ENCODE data around the gene TNFRSF8.

Gene TNFRSF8

GRCh38 chr1:12165342-12165741 lies 102.2 kb downstream of the TNFRSF8 start:
- Histone ChIP-seq H3K9me3 (ENCODE audit: severe bottlenecking) (no peaks in the 10 kb centered on the region), H3K4me3 (ENCODE audit: severe bottlenecking) (no peak overlapping the region), H3K27me3 (ENCODE audit: insufficient read depth, poor library complexity, severe bottlenecking) (peaks cover 28% of the 10 kb centered on the region), H3K36me3 (ENCODE audit: low read depth) (no peaks in the 10 kb centered on the region), H3K27ac (ENCODE audit: poor library complexity, severe bottlenecking) (no peak overlapping the region), H3K4me1 (ENCODE audit: insufficient read depth, poor library complexity, severe bottlenecking) (peaks cover 10% of the 10 kb centered on the region)
- DNase-seq (ENCODE audit: low spot score): no peak
- ATAC-seq (ENCODE audit: low read depth): no peak
- TF ChIP-seq, protein P1, sequence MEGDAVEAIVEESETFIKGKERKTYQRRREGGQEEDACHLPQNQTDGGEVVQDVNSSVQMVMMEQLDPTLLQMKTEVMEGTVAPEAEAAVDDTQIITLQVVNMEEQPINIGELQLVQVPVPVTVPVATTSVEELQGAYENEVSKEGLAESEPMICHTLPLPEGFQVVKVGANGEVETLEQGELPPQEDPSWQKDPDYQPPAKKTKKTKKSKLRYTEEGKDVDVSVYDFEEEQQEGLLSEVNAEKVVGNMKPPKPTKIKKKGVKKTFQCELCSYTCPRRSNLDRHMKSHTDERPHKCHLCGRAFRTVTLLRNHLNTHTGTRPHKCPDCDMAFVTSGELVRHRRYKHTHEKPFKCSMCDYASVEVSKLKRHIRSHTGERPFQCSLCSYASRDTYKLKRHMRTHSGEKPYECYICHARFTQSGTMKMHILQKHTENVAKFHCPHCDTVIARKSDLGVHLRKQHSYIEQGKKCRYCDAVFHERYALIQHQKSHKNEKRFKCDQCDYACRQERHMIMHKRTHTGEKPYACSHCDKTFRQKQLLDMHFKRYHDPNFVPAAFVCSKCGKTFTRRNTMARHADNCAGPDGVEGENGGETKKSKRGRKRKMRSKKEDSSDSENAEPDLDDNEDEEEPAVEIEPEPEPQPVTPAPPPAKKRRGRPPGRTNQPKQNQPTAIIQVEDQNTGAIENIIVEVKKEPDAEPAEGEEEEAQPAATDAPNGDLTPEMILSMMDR (IDR thresholded peaks at IDR 0.05; ENCODE audit: poor library complexity, severe bottlenecking): no peak

- ATAC-seq (ENCODE audit: low read depth): peak; percentile 42
Measured at GRCh38 chr1:12166834-12167492, 103.9 kb downstream of the TNFRSF8 start, which contains the start of gene TNFRSF1B. Gene TNFRSF1B (plus strand): TSS chr1:12166991. CDS start chr1:12167092, 101 bp downstream.

DNA sequence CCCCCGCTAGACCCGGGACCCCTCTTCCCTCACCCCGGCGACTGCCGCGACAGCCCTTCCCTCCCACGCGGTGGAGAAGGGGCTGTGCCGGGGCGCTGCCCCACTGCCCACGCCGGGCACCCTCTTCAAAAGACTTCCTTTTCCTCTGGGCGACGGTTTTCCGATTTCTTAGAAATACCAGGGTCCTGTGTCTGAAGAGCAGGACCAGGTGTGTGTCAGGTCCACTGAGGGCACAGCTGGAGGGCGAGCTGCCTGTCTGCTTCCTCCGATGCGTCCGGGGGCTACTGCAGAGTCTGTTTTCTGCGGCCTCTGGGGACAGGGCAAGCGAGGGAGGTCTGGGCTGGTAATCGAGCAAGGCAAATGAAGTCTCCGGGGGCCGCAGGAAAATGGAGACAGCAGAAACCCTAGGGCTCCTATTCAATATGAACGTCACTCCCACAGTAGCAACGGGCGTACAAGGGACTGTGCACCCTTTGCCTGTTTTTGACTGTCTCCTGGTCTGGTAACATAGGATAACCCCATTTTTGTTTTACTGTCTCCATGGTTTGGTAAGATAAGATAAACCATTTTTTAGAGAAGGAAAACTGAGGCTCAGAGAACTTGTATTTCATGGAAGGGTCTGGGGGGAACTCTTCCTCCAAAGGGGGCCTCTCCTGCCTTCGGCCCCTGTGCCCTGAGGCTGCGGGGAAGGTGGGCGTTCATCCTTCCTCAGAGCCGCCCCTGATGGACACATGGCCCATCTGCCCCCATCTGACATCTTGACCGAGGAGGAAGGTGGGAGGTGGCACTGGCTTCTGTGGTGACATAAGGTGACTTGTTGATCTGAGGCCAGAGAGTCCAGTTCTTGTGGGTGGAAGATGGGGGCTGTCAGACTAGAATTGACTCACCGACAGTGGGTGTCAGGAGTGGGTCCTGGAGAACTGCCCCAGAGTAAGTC lies 104.7 kb downstream of the TNFRSF8 start:
- TF ChIP-seq, protein P1 (IDR thresholded peaks at IDR 0.05; ENCODE audit: poor library complexity, severe bottlenecking): no peak
- no peaks in the 10 kb centered on the region for H3K36me3 ChIP-seq (ENCODE audit: low read depth)
- no peak for ATAC-seq (ENCODE audit: low read depth)
- H3K4me1 ChIP-seq (ENCODE audit: insufficient read depth, poor library complexity, severe bottlenecking): no peaks in the 10 kb centered on the region
- H3K4me3 ChIP-seq (ENCODE audit: severe bottlenecking): no peak overlapping the region
- no peak for DNase-seq (ENCODE audit: low spot score)
- H3K27ac ChIP-seq (ENCODE audit: poor library complexity, severe bottlenecking): no peak overlapping the region
- no peaks in the 10 kb centered on the region for H3K9me3 ChIP-seq (ENCODE audit: severe bottlenecking)
- peaks cover 28% of the 10 kb centered on the region for H3K27me3 ChIP-seq (ENCODE audit: insufficient read depth, poor library complexity, severe bottlenecking)

More at GRCh38 chr1:12166834-12167492, 103.9 kb downstream of the TNFRSF8 start, which contains the start of gene TNFRSF1B:
- no peak within 1 kb of the TSS for H3K27ac ChIP-seq (ENCODE audit: poor library complexity, severe bottlenecking)
- H3K4me3 ChIP-seq (ENCODE audit: severe bottlenecking): peak within 1 kb of the TSS; percentile 35
- TF ChIP-seq, protein P1 (IDR thresholded peaks at IDR 0.05; ENCODE audit: poor library complexity, severe bottlenecking): no peak
- no peaks in the 10 kb centered on the region for H3K9me3 ChIP-seq (ENCODE audit: severe bottlenecking)
- DNase-seq (ENCODE audit: low spot score): no peak
- H3K27me3 ChIP-seq (ENCODE audit: insufficient read depth, poor library complexity, severe bottlenecking): peaks cover 28% of the 10 kb centered on the region
- H3K4me1 ChIP-seq (ENCODE audit: insufficient read depth, poor library complexity, severe bottlenecking): peaks cover 2% of the 10 kb centered on the region
- no peaks in the 10 kb centered on the region for H3K36me3 ChIP-seq (ENCODE audit: low read depth)

DNA sequence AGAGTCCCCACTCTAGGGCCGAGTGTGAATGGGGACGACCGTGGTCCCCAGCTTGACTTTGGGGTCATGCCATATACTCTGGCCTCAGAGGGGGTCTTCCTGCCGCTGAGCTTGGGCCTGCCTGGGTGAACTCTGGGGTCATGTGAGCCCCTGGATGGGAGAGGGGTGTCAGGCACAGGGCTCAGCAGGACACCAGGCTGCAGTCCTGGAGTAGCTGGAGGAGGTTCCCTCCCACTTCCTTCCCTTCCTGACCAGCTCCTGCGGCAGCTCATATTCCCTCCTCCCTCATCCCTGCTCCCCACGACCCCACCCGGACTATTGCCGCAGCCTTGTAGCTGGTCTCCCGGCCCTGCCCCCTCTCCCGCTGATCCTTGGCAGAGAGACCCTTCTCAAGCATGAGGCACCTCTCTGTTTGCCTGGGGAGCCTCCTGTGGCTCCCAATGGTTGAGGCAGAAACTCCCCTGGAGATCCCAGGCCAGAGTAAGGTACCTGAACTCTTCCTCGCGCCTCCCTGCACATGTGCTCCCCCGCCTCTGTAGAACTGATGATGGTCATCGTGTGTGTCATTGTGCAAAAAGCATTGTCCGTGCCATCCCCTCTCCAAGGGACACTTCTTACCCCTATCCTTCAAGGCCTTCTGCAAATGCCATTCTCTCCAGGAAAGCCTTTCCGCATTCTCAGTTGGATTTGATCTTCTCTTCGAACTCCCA lies 105.5 kb downstream of the TNFRSF8 start:
- Histone ChIP-seq H3K27me3 (ENCODE audit: insufficient read depth, poor library complexity, severe bottlenecking) (peaks cover 28% of the 10 kb centered on the region), H3K36me3 (ENCODE audit: low read depth) (no peaks in the 10 kb centered on the region), H3K27ac (ENCODE audit: poor library complexity, severe bottlenecking) (no peak overlapping the region), H3K4me1 (ENCODE audit: insufficient read depth, poor library complexity, severe bottlenecking) (no peaks in the 10 kb centered on the region), H3K9me3 (ENCODE audit: severe bottlenecking) (no peaks in the 10 kb centered on the region), H3K4me3 (ENCODE audit: severe bottlenecking) (no peak overlapping the region)
- ATAC-seq (ENCODE audit: low read depth) (no peak), DNase-seq (ENCODE audit: low spot score) (no peak)
- TF ChIP-seq, protein P1 (IDR thresholded peaks at IDR 0.05; ENCODE audit: poor library complexity, severe bottlenecking): no peak

All from RWPE2 (cell line).